Neural crest cell (in vitro differentiated cells): Measurements from ENCODE around the gene NHP2. TPM values are rescaled to one million over a fixed set of nuclear protein-coding genes. Genes with fewer than 3 reads are reported as not detected.

Experiments
- DNase-seq: peaks from one replicate; pipeline ENCODE4 v3.0.0; 2021; ENCODE audit warnings: low read depth, mixed read lengths, low spot score
- H3K27ac Mint-ChIP-seq: one replicate; pipeline ENCODE4 v1.8.0; 2021; ENCODE audit warnings: mild to moderate bottlenecking, mixed read lengths; ENCODE audit not compliant: unreplicated experiment
- H3K27me3 Mint-ChIP-seq: 2 replicates; pipeline ENCODE4 v1.8.0; 2021; ENCODE audit warnings: low read depth, mild to moderate bottlenecking, mixed read lengths
- H3K36me3 Mint-ChIP-seq: 2 replicates; pipeline ENCODE4 v1.8.0; 2021; ENCODE audit warnings: low read depth, mild to moderate bottlenecking, mixed read lengths
- H3K4me1 Mint-ChIP-seq: 2 replicates; pipeline ENCODE4 v1.8.0; 2021; ENCODE audit warnings: mixed read lengths
- H3K4me3 Mint-ChIP-seq: one replicate; pipeline ENCODE4 v1.8.0; 2021; ENCODE audit warnings: mild to moderate bottlenecking, mixed read lengths
- H3K9me3 Mint-ChIP-seq: 2 replicates; pipeline ENCODE4 v1.8.0; 2021; ENCODE audit warnings: mixed read lengths
- total RNA-seq: library from RNA; stranded (reverse); gene quantifications from 2 replicates; pipeline ENCODE4 v1.2.1, GENCODE V29; 2021
- TF ChIP-seq, protein P1 (sequence below): fragments of 200-600 bp; sonication (generic); conservative IDR thresholded peaks from 2 replicates; pipeline ENCODE4 v1.5.0; 2021; ENCODE audit warnings: antibody characterized with exemption, mild to moderate bottlenecking

NHP2 gene
- total RNA-seq, 1 donor from 2014 or later, result 169 TPM

DNA sequence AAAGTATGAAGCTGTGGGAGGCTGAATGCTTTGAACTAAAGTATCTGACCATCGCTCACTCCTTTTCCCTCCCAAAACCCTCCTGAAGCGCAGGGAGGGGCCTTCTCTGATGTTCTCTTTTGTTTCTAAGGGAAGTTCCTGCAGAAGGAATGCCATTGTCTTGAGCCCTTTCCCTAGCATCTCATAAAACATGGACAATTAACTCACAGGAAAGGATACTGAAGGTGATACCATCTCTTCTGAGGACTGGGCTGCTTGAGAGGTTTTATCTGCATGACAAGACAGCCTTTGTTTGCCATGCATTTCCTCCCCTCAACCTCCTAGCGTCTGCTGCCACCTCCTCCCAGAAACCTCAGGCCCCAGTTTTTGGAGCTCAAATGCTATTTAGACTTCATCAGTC lies 27.1 kb downstream of the NHP2 start:
- no peaks in the 10 kb centered on the region for H3K9me3 Mint-ChIP-seq
- H3K27me3 Mint-ChIP-seq, result no peaks in the 10 kb centered on the region
- H3K4me3 Mint-ChIP-seq, result peak overlapping the region; percentile 56
- DNase-seq, result no peak
- peaks cover 16% of the 10 kb centered on the region for H3K4me1 Mint-ChIP-seq
- no peaks in the 10 kb centered on the region for H3K36me3 Mint-ChIP-seq
- TF ChIP-seq, protein P1, sequence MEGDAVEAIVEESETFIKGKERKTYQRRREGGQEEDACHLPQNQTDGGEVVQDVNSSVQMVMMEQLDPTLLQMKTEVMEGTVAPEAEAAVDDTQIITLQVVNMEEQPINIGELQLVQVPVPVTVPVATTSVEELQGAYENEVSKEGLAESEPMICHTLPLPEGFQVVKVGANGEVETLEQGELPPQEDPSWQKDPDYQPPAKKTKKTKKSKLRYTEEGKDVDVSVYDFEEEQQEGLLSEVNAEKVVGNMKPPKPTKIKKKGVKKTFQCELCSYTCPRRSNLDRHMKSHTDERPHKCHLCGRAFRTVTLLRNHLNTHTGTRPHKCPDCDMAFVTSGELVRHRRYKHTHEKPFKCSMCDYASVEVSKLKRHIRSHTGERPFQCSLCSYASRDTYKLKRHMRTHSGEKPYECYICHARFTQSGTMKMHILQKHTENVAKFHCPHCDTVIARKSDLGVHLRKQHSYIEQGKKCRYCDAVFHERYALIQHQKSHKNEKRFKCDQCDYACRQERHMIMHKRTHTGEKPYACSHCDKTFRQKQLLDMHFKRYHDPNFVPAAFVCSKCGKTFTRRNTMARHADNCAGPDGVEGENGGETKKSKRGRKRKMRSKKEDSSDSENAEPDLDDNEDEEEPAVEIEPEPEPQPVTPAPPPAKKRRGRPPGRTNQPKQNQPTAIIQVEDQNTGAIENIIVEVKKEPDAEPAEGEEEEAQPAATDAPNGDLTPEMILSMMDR, result no peak
- H3K27ac Mint-ChIP-seq, result no peak overlapping the region

DNA sequence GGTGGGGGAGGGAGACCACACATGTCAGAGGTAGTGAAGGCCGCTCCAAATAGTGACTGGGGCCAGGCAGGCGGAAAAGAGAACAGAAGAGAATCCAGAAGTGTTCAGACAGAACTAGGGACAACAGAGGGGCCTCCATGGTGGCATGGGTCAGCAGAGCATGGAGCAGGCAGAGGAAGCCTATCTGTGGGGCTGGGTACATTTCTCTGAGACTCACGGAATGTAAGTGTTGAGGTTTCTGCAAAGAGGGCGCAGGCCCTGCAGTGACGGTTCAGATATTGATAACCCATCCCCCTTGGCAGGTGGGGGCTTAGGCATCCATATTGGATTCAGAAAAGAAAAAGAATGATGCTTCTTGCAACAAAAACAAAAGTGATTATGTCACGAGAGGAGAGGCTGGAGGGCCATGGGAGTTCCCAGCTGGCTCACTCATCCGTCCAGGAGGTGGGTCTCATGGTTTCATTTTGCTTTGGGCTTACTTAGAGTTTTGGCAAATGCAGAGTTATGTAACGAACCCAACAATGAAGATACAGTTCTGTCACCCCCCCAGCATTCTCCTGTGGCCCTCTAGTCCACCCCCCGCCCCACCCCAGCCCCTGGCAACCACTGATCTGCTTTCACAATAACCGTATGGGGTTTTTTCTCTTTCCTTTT lies 28.3 kb downstream of the NHP2 start:
- H3K9me3 Mint-ChIP-seq, result no peaks in the 10 kb centered on the region
- peak overlapping the region; percentile 31 for H3K4me3 Mint-ChIP-seq
- peak overlapping the region; percentile 68 for H3K27ac Mint-ChIP-seq
- H3K27me3 Mint-ChIP-seq, result no peaks in the 10 kb centered on the region
- H3K36me3 Mint-ChIP-seq, result no peaks in the 10 kb centered on the region
- peaks cover 12% of the 10 kb centered on the region for H3K4me1 Mint-ChIP-seq
- no peak for DNase-seq
- TF ChIP-seq, protein P1, result no peak

DNA sequence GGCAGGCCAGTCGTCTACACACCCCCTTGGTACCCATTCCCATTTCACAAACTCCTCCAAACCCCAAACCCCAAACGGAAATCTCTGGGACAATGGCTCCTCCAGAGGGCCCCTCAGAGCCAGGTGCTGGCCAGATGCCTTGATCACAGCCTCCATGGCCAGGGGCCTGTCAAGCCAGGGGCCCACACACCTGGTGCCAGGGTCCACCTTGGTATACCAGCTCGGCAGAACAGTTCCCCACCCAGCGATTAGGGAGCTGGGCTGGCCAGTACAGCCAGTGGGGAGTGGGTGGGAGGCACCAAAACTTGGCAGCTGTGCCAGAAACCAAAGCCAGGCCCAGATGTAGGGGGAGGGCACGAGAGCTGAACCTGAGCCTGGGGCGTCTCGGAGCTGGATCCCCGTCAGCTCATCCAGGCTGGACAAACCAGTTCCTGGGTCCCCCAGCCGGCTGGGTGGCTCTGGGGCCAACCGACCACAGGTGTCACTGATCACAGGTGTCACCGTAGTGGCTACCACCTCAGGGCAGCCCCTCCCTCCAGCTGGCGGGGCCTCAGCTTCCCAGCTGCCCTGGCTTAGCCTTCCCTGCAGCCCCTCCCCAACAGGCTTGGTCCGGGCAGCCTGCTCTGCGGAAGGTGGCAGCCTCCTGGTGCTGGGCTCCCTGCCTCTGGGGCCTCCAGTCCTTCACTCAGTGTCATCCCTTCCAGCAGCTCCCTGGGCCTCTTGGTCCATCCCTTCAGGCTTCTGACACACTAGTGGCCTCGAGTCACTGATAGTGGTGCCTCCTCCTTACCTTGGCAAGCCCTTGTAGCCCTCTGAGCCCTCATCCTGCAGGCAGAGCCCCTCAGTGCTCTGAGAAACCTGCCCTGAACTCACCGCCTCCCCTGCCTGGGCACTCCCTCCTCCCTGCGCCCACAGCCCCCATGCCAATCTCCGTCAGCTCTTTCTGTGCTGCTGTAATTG lies 29.4 kb downstream of the NHP2 start:
- TF ChIP-seq, protein P1, result no peak
- Mint-ChIP-seq H3K36me3 (no peaks in the 10 kb centered on the region), H3K4me3 (no peak overlapping the region), H3K27ac (no peak overlapping the region), H3K4me1 (peaks cover 9% of the 10 kb centered on the region), H3K27me3 (no peaks in the 10 kb centered on the region), H3K9me3 (no peaks in the 10 kb centered on the region)
- no peak for DNase-seq

DNA sequence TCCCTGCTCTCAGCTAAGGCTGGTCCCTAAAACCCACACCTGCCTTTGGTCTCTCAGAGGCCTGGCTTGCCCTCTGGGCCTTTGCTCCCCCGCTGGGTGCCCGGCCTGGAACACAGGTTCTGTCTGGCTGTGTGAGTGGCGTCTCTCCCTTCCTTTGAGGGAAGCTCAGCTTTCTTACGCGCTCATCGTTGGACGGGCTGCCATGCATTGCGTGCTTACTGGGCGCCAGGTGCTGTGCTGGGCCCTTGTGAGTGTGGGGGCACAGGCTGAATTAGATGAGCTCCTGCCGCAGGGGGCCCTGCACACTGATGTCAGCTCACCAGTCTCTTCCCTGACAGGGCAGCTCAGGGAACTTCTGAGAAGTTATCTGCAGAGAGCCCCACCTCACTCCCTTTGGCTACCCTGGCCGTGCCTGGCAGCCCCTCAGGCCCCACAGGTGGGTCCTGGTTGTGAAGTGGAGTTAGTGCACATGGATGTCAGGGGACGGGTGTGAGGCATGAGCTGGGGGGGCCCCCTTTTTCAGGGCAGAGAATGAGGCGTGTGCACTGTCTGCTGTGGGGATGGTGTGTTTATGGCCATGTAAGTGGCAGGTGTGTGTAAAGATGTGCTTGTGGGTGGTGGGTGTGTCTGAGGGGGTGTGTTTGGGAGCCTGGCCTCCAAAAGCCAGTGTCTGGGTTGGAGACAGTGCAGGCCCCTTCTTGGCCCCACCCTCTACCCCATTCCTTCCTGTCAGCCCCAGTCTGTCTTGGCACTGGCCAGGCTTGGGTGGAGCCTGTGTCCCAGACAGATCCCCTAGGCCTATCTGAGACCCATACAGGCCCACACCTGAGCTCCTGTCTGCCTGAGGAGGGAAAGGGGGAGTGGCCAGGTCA lies 30.4 kb downstream of the NHP2 start:
- Mint-ChIP-seq H3K36me3 (no peaks in the 10 kb centered on the region), H3K27ac (peak overlapping the region; percentile 87), H3K27me3 (no peaks in the 10 kb centered on the region), H3K4me3 (no peak overlapping the region), H3K9me3 (no peaks in the 10 kb centered on the region), H3K4me1 (peaks cover 9% of the 10 kb centered on the region)
- no peak for DNase-seq
- TF ChIP-seq, protein P1, result no peak

DNA sequence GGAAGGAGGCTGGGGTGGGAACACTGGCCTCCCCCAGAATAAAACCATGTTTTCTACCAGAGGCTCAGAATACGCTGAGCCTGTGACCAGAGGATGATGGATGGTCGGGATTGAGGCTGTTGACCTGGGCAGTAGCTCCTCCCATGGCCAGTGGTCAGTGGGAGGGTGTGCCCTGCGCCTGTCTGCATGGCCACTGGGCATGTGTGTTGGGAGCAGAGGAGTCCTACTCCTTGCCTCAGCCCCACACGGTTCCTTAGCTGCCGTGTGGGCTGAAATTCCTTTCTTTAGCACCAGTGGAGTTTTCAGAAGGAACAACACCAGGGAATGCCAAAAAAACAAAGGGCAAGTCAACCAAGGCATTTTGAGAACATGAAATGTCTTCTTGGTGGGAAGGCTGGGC lies 31.3 kb downstream of the NHP2 start:
- no peaks in the 10 kb centered on the region for H3K36me3 Mint-ChIP-seq
- no peak overlapping the region for H3K27ac Mint-ChIP-seq
- DNase-seq, result no peak
- TF ChIP-seq, protein P1, result no peak
- no peaks in the 10 kb centered on the region for H3K9me3 Mint-ChIP-seq
- H3K4me3 Mint-ChIP-seq, result no peak overlapping the region
- no peaks in the 10 kb centered on the region for H3K27me3 Mint-ChIP-seq
- H3K4me1 Mint-ChIP-seq, result peaks cover 9% of the 10 kb centered on the region
